Mononuclear cell (primary cell): Measurements from ENCODE around the gene MLLT6. TPM values are rescaled to one million over a fixed set of nuclear protein-coding genes. Genes with fewer than 3 reads are reported as not detected.
"Not testable (repeated sequence)": the region's sequence is repeated elsewhere in the genome, so short reads cannot be mapped to it uniquely, and the experiment has no call there.

Experiments used
- H3K27me3 ChIP-seq: 2 replicates; pipeline ENCODE4 v1.6.0; 2011; ENCODE audit warnings: low read length, control low read depth; ENCODE audit not compliant: insufficient read depth
- H3K4me1 ChIP-seq: 2 replicates; pipeline ENCODE4 v1.5.1; 2011; ENCODE audit warnings: mild to moderate bottlenecking, low read length, control low read depth; ENCODE audit not compliant: insufficient read depth
- H3K4me3 ChIP-seq: 2 replicates; pipeline ENCODE4 v1.5.1; 2011; ENCODE audit warnings: mild to moderate bottlenecking, low read length, moderate library complexity
- H3K9me3 ChIP-seq: 2 replicates; pipeline ENCODE4 v1.5.1; 2011; ENCODE audit warnings: low read depth, mild to moderate bottlenecking, control low read depth, low read length
- total RNA-seq: library from RNA; depleted of rRNA; stranded (reverse); fragments of >200 nt; gene quantifications from one replicate; pipeline ENCODE4 v1.2.3, GENCODE V29; 2012

Gene MLLT6
- total RNA-seq, 1 donor: 95.9 TPM

DNA sequence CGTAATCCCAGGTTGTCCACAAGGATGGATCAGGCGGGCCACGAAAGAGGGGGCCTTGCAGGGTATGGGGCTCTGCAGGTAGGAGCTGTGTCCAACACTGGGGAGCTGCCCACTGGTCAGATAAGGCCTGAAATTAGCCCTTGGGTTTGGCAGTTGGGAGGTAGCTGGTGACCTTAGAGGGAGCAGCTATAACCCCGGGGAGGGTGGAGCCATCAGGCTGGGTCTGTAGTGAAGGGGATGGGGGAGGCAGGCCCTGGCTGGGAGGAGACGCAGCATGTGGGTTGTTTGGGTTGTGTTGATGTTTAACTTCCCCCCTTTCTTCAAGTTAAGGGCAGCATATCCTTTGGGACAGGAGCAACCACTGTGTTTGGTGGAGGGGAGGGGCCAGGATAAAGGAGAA, 5.9 kb downstream of the MLLT6 start:
- H3K27me3 ChIP-seq: no peaks in the 10 kb centered on the region
- H3K9me3 ChIP-seq: no peaks in the 10 kb centered on the region
- no peak overlapping the region for H3K4me3 ChIP-seq
- H3K4me1 ChIP-seq: peaks cover 22% of the 10 kb centered on the region

DNA sequence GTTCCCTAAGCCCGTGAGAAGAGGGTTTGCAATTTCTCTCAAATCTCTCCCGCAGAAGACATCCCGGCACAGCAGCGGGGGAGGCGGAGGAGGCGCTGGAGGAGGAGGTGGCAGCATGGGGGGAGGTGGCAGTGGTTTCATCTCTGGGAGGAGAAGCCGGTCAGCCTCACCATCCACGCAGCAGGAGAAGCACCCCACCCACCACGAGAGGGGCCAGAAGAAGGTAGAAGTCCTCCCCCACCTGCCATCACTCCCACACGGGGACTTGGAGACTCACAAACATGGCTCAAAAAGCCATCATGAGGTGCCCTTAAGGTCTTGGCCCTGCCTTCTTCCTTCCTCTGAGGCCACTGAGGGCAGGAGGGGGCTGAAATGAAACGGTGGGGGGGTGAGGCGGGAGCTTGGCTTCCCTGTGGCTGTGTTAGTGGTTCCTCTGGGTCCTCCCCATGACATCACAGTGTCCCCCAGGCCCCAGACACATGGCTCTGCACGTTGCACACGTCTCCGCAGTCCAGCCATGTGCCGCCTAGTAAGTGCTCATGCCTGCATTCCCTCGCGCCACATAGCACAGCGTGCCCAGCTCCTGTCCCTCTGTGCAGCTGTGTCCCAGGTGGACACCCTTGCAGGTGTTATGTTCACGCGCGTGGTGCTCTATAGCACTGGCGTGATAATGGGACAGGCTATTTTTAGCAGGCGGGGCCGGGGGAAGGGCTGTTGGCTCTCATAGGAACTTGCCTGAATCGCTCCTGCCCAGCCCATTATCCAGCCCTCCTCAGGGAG, 6.9 kb downstream of the MLLT6 start:
- H3K9me3 ChIP-seq: no peaks in the 10 kb centered on the region
- peaks cover 12% of the 10 kb centered on the region for H3K4me1 ChIP-seq
- no peaks in the 10 kb centered on the region for H3K27me3 ChIP-seq
- H3K4me3 ChIP-seq: no peak overlapping the region

DNA sequence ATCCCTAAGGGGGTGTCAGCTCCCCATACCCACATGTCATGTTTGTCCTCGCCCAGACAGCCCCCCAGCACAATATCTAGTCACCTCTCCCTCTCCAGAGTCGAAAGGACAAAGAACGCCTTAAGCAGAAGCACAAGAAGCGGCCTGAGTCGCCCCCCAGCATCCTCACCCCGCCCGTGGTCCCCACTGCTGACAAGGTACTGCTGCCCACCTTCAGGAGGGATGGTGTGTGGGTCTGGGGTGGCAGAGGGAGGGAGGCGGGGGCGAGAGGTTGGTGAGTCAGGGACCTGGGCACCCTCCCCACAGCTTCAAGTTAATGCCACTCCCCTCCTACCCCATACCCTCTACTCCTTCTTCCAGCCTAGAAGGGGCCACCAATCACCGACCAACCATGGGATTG, 7.5 kb downstream of the MLLT6 start:
- Histone ChIP-seq H3K4me1 (peaks cover 7% of the 10 kb centered on the region), H3K9me3 (no peaks in the 10 kb centered on the region), H3K4me3 (no peak overlapping the region), H3K27me3 (no peaks in the 10 kb centered on the region)

DNA sequence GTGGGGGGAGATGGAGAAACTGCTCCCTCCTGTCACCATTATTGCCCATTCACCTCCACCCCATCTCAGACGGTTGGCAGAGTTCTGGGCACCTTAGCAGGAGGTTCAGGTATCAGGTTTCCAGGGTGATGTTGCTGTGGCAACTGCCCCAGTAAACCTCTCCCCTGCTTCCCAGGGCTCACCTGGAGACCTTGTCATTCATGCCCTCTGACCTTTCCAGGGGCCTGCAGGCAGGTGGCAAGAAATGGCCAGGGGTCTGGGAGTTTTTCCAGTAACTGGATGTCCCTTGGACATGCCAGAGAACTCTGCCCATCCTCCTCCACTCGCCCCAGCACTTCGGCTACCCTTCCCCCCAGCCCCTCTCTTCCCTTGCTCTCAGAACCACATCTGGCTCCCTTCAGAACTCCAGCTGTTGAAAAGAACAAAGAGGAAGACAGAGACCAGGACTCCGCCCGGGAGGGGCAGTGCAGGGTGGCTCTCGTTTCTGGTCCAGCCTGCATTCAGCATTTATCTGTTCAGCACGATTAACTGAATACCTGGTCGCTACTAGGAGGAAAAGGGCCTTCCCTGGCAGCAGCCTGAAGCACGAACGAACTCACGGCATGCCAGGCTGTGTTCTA, 8.5 kb downstream of the MLLT6 start:
- no peak overlapping the region for H3K4me3 ChIP-seq
- no peaks in the 10 kb centered on the region for H3K9me3 ChIP-seq
- no peaks in the 10 kb centered on the region for H3K4me1 ChIP-seq
- no peaks in the 10 kb centered on the region for H3K27me3 ChIP-seq

DNA sequence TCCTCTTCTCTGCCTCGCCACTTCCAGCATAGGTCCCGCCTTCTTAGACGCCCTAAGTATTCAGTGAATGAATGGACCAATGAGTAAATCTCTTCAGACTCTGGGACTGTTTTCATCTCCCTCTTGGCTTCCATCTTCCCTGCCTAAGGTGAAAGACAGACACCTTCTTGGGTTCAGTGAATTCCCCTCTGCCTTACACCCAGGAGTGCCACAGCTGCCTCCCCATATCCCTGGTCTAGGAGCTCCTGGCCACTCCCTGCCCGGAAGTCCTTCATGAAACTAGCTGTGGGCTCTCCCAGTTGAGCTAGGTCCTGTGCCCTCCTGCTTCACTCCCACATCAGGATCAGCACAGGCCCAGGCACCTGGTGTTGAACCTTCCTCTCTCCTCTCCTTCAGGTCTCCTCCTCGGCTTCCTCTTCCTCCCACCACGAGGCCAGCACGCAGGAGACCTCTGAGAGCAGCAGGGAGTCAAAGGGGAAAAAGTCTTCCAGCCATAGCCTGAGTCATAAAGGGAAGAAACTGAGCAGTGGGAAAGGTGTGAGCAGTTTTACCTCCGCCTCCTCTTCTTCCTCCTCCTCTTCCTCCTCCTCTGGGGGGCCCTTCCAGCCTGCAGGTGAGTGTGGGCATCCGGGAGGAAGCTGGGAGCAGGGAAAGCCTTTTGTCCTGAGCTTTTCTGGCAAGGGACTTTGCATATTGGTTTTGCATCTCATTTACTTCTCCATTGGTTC, 10.3 kb downstream of the MLLT6 start:
- H3K9me3 ChIP-seq: no peaks in the 10 kb centered on the region
- no peak overlapping the region for H3K4me3 ChIP-seq
- no peaks in the 10 kb centered on the region for H3K4me1 ChIP-seq
- no peaks in the 10 kb centered on the region for H3K27me3 ChIP-seq

DNA sequence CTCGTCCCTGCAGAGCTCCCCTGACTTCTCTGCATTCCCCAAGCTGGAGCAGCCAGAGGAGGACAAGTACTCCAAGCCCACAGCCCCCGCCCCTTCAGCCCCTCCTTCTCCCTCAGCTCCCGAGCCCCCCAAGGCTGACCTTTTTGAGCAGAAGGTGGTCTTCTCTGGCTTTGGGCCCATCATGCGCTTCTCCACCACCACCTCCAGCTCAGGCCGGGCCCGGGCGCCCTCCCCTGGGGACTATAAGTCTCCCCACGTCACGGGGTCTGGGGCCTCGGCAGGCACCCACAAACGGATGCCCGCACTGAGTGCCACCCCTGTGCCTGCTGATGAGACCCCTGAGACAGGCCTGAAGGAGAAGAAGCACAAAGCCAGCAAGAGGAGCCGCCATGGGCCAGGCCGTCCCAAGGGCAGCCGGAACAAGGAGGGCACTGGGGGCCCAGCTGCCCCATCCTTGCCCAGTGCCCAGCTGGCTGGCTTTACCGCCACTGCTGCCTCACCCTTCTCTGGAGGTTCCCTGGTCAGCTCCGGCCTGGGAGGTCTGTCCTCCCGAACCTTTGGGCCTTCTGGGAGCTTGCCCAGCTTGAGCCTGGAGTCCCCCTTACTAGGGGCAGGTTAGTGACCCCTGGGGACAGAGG, 11.4 kb downstream of the MLLT6 start:
- Histone ChIP-seq H3K9me3 (no peaks in the 10 kb centered on the region), H3K4me3 (no peak overlapping the region), H3K4me1 (no peaks in the 10 kb centered on the region), H3K27me3 (no peaks in the 10 kb centered on the region)

DNA sequence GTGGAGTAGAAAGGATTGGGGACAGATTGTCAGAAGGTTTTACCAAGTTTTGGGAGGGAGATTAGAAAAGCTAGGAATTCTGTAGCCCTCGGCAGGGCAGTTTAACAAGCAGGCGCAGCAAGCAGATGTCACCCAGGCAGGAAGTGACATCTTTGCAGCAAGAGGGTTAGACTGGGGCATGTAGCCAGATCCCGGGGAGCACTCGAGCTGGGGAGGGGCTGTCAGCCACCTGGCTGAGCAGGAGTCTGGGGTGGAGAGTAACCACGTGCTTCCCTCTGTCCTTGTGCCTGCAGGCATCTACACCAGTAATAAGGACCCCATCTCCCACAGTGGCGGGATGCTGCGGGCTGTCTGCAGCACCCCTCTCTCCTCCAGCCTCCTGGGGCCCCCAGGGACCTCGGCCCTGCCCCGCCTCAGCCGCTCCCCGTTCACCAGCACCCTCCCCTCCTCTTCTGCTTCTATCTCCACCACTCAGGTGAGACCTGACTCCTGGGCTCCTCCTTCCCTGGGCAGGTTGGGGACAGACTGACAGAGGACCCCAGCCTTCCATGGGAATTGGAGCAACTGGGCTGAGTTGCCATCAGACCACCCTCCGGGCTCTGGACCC, 12.2 kb downstream of the MLLT6 start:
- Histone ChIP-seq H3K9me3 (no peaks in the 10 kb centered on the region), H3K4me1 (no peaks in the 10 kb centered on the region), H3K4me3 (no peak overlapping the region), H3K27me3 (no peaks in the 10 kb centered on the region)

DNA sequence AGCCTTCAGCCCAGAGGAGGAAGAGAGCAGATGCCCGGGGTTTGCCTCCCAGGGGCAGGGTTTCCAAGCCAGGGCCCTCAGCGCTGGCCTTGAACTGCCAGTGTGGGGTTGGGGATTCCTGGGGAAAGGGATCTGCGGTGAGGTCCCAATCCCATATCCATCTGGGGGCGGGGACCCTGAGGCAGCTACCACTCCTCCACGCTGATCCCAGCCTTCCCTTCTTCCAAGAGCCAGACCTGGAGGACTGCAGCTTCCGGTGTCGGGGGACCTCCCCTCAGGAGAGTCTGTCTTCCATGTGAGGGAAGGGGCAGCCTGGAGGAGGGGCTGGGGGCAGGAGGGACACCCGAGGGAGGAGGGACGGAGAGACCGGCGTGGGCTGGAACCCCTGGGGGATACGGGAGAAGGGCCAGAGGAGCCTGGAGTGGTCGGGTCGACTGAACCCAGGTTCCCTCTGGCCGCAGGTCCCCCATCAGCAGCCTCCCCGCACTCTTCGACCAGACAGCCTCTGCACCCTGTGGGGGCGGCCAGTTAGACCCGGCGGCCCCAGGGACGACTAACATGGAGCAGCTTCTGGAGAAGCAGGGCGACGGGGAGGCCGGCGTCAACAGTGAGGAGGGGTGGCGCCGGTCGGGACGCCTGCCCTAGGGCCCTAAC, 14.3 kb downstream of the MLLT6 start:
- Histone ChIP-seq H3K27me3 (no peaks in the 10 kb centered on the region), H3K9me3 (no peaks in the 10 kb centered on the region), H3K4me3 (no peak overlapping the region), H3K4me1 (peaks cover 4% of the 10 kb centered on the region)

DNA sequence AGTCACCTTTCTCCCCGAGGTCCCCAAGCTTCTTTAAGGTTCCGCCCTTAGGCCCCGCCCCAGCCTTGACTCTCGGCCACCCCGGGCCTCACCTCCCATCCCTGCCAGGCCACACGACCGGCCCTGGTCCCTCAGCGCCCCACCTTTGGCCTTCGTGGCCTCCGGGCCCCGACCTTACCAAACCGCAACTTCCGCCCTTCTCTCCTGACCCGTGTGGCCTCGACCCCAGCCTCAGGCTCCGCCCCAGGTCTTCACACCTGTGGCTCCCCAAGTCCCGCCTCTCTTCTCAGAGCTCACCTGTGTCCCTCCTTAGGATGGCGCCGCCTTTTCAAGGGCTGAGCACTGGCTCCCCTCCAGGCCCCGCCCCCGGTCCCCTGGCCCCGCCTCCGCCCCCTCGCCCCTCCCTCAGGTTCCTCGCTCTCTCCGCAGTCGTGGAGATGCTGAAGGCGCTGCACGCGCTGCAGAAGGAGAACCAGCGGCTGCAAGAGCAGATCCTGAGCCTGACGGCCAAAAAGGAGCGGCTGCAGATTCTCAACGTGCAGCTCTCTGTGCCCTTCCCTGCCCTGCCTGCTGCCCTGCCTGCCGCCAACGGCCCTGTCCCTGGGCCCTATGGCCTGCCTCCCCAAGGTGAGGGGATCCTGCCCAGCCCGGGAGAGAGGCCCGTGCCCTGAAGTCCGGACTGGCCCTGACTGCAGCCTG, 15.0 kb downstream of the MLLT6 start:
- Histone ChIP-seq H3K4me3 (no peak overlapping the region), H3K4me1 (peaks cover 11% of the 10 kb centered on the region), H3K9me3 (no peaks in the 10 kb centered on the region), H3K27me3 (no peaks in the 10 kb centered on the region)

DNA sequence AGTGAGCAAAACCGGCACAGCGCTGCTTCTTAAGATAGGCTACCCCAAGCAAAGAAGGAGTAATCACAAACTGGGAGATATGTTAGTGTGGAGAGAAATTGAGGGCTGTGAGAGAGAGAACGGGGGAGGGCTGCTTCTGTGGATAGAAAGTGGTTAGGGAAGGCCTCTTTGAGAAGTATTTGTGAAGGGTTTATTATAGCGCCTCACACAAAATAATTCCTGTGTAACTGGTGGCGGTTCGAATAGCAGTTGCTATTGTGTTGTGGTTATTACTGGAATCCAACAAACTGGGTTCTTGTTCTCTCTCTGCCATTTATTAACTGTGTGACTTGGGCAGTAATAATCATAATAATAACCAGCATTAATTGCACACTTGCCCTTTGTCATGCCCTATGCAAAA, 15.9 kb downstream of the MLLT6 start:
- no peaks in the 10 kb centered on the region for H3K27me3 ChIP-seq
- no peaks in the 10 kb centered on the region for H3K9me3 ChIP-seq
- no peak overlapping the region for H3K4me3 ChIP-seq
- H3K4me1 ChIP-seq: peaks cover 11% of the 10 kb centered on the region

DNA sequence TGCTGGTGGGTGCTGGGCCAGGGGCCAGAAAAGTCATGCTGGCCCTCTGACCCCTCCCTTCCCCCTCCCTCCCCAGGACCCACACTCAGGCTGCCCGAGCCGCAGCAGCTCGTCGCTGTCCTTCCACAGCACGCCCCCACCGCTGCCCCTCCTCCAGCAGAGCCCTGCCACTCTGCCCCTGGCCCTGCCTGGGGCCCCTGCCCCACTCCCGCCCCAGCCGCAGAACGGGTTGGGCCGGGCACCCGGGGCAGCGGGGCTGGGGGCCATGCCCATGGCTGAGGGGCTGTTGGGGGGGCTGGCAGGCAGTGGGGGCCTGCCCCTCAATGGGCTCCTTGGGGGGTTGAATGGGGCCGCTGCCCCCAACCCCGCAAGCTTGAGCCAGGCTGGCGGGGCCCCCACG, 16.7 kb downstream of the MLLT6 start:
- Histone ChIP-seq H3K4me3 (no peak overlapping the region), H3K9me3 (no peaks in the 10 kb centered on the region), H3K27me3 (no peaks in the 10 kb centered on the region), H3K4me1 (peaks cover 11% of the 10 kb centered on the region)

DNA sequence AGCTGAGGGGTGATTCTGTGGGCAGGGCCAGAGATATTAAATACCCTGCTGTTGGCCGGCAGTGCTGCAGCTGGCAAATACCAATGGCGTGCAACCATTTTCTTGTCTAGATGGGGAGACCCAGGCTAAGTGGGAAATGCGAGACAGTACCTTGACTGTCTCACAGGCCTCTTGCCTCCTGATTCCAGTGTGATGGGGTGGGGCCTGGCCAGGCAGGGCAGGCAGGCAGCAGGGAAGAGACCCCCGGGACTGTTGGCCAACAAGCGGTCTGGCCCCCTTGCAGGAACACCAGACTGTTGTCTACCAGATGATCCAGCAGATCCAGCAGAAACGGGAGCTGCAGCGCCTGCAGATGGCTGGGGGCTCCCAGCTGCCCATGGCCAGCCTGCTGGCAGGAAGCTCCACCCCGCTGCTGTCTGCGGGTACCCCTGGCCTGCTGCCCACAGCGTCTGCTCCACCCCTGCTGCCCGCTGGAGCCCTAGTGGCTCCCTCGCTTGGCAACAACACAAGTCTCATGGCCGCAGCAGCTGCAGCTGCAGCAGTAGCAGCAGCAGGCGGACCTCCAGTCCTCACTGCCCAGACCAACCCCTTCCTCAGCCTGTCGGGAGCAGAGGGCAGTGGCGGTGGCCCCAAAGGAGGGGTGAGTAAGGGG, 19.4 kb downstream of the MLLT6 start:
- Histone ChIP-seq H3K4me3 (no peak overlapping the region), H3K4me1 (peaks cover 35% of the 10 kb centered on the region), H3K27me3 (no peaks in the 10 kb centered on the region), H3K9me3 (no peaks in the 10 kb centered on the region)

DNA sequence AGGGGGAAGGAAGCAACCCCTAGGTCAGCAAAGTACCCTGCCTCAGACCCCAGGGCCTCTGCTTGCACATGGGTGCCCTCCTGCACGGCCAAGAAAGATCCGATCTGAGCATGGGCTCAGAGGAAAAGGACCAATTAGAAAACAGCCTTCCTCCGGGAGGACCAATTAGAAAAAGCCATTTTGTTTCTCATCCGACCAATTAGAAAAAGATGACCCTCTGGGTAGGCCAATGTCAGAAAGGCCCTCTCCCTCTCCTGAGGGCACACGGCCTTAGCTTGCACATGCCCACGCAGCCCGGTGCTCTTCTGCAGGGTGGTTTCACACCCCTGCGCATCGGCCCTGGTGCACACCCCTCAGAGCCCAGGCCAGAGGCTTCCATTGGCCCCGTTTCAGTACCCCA, 20.0 kb downstream of the MLLT6 start:
- H3K9me3 ChIP-seq: no peaks in the 10 kb centered on the region
- H3K27me3 ChIP-seq: no peaks in the 10 kb centered on the region
- no peak overlapping the region for H3K4me3 ChIP-seq
- peaks cover 39% of the 10 kb centered on the region for H3K4me1 ChIP-seq

DNA sequence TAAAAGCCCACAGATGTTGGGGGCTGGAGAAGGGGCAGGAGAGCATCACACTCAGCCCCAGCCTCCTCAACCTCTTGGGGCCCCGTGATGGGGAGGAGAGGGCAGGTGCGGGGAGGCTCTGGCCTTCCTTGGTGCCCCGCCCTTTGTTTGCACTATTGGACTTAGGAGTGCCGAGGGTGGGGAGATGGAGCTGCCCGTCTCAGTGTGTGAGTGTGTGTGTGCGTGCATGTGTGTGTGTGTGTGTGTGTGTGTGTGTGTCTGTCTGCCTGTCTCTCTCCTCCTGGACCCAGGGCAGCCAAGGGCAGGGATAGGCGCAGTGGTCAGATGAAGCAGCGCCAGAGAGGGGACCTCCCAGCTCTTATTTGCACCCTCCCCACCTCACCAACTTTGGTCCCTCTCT, 21.1 kb downstream of the MLLT6 start:
- not testable (repeated sequence) for H3K4me3 ChIP-seq, H3K27me3 ChIP-seq, H3K9me3 ChIP-seq
- peaks cover 47% of the 10 kb centered on the region for H3K4me1 ChIP-seq
